Uterus (tissue), 2 donors: ENCODE results near the gene HSD17B2.

Source experiments
- POLR2A ChIP-seq, 2 donors: fragments of 450-650 bp; IDR thresholded peaks; one replicate each; pipeline ENCODE4 v1.6.1; 2016; ENCODE audit warnings: antibody characterized with exemption in 2 of 2, mild to moderate bottlenecking in 1 of 2, moderate library complexity in 1 of 2
- TF ChIP-seq, protein P1 (sequence below), 4 experiments: fragments of 200-600 bp in 2 of 4; fragments of 450-650 bp in 2 of 4; sonication (generic) in 2 of 4; IDR thresholded peaks; one replicate each; pipeline ENCODE4 v1.5.1; 2016 to 2019; ENCODE audit warnings: antibody characterized with exemption in 4 of 4, mild to moderate bottlenecking in 2 of 4, moderate library complexity in 1 of 4

DNA sequence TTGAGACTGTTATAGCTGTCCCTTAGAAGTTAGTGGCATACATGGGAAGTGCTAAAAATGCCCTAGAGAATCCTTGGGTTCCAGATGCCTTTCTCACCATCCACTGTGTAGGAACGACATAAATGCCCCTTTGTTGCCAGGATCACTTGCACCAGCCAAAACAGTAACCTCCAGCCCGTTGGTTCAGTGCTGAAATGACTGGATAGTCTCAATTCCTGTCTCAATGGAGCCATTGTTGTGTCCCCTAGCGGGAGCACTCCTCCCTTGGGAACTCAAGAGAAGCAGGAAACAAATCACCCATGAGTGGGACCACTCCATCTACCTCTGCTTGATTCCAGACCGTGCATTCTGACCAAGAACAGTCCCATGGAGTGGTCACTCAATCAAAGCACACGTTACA is 111.9 kb downstream of the HSD17B2 start:
- TF ChIP-seq, protein P1, sequence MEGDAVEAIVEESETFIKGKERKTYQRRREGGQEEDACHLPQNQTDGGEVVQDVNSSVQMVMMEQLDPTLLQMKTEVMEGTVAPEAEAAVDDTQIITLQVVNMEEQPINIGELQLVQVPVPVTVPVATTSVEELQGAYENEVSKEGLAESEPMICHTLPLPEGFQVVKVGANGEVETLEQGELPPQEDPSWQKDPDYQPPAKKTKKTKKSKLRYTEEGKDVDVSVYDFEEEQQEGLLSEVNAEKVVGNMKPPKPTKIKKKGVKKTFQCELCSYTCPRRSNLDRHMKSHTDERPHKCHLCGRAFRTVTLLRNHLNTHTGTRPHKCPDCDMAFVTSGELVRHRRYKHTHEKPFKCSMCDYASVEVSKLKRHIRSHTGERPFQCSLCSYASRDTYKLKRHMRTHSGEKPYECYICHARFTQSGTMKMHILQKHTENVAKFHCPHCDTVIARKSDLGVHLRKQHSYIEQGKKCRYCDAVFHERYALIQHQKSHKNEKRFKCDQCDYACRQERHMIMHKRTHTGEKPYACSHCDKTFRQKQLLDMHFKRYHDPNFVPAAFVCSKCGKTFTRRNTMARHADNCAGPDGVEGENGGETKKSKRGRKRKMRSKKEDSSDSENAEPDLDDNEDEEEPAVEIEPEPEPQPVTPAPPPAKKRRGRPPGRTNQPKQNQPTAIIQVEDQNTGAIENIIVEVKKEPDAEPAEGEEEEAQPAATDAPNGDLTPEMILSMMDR (IDR thresholded peaks at IDR 0.05): no peak
- no peak for TF ChIP-seq POLR2A (IDR thresholded peaks at IDR 0.05)
